Hepatocyte (in vitro differentiated cells): ENCODE results near the gene TRIM6.

Source experiments
- EZH2 ChIP-seq: fragments of 200-600 bp; sonication (generic); IDR thresholded peaks from 2 replicates; pipeline ENCODE4 v1.6.1; 2016; ENCODE audit warnings: antibody characterized with exemption, mild to moderate bottlenecking, borderline replicate concordance
- EZH2phosphoT487 ChIP-seq: fragments of 200-600 bp; sonication (generic); IDR thresholded peaks from one replicate; pipeline ENCODE4 v1.6.1; 2018; ENCODE audit warnings: antibody characterized with exemption, mild to moderate bottlenecking, low read depth, moderate library complexity; ENCODE audit not compliant: unreplicated experiment, severe bottlenecking
- TF ChIP-seq, protein P1 (sequence below): fragments of 200-600 bp; sonication (generic); IDR thresholded peaks from 2 replicates; pipeline ENCODE4 v1.5.1; 2016; ENCODE audit warnings: antibody characterized with exemption, mild to moderate bottlenecking; ENCODE audit not compliant: poor library complexity

DNA sequence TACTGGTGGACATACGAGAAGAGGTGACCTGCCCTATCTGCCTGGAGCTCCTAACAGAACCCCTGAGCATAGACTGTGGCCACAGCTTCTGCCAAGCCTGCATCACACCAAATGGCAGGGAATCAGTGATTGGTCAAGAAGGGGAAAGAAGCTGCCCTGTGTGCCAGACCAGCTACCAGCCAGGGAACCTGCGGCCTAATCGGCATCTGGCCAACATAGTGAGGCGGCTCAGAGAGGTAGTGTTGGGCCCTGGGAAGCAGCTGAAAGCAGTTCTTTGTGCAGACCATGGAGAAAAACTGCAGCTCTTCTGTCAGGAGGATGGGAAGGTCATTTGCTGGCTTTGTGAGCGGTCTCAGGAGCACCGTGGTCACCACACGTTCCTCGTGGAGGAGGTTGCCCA, 6.9 kb downstream of the TRIM6 start:
- TF ChIP-seq, protein P1, sequence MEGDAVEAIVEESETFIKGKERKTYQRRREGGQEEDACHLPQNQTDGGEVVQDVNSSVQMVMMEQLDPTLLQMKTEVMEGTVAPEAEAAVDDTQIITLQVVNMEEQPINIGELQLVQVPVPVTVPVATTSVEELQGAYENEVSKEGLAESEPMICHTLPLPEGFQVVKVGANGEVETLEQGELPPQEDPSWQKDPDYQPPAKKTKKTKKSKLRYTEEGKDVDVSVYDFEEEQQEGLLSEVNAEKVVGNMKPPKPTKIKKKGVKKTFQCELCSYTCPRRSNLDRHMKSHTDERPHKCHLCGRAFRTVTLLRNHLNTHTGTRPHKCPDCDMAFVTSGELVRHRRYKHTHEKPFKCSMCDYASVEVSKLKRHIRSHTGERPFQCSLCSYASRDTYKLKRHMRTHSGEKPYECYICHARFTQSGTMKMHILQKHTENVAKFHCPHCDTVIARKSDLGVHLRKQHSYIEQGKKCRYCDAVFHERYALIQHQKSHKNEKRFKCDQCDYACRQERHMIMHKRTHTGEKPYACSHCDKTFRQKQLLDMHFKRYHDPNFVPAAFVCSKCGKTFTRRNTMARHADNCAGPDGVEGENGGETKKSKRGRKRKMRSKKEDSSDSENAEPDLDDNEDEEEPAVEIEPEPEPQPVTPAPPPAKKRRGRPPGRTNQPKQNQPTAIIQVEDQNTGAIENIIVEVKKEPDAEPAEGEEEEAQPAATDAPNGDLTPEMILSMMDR = no peak
- TF ChIP-seq EZH2 (no peak), EZH2phosphoT487 (no peak)
